Measurements from ENCODE around the gene IRAK3.
"Not testable (repeated sequence)": the region's sequence is repeated elsewhere in the genome, so short reads cannot be mapped to it uniquely, and the experiment has no call there.

Gene IRAK3

DNA sequence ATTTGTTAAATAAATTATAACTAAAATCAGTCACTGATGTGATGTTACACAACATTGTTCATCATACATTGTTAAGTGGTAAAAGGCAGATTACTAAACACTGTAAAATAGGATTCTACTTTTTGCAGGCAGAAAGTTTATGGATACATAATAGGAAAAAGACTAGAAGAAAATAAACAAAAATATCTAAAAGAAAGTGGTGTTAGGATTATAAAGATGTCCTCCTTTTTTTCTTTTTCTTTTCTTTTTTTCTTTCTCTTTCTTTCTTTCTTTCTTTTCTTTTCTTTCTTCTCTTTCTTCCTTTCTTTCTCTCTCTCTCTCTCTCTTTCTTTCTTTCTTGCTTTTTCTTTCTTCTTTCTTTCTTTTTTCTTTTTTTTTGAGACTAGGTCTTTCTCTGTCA, 73.7 kb downstream of the IRAK3 start:
- DNase-seq (ENCODE audit: low read depth) = no peak

DNA sequence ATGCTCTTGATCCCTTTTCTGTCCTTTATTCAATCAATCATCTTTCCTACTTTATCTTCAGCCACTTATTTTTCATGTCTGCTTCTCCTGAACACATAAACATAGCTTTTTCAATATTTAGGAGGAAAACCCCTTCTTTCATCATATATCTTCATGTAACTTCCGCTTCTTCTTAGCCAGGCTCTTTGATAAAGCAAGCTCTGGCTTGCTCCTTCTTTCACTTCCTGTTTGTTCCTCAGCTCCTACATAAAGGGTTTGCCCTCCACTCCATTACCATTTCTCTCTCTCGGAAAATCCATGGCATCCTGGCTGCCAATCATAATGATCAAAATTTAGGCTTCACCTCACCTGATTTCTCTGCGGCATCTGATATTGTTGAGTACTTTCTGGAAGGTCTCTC, 79.5 kb downstream of the IRAK3 start:
- DNase-seq (ENCODE audit: low read depth) = no peak

DNA sequence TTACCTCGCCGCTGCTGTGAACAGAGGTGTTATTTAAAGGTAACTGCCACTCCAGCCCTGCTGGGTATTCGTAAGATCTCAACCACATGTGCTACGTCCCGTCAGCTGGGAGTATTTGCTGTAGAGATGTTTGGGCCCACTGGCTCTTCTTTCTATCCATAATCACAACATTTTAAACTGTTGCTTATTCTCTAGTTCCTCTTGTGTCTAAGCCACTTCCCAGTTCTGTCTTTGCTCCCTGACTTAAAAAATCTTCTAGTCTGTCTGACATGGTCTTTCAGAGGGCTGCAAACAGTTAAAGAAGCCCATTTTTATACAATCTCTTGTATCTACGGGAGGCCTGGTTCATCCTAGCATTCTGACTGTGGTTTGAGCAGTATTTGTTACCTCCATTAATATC, 80.1 kb downstream of the IRAK3 start:
- no peak for DNase-seq (ENCODE audit: low read depth)

DNA sequence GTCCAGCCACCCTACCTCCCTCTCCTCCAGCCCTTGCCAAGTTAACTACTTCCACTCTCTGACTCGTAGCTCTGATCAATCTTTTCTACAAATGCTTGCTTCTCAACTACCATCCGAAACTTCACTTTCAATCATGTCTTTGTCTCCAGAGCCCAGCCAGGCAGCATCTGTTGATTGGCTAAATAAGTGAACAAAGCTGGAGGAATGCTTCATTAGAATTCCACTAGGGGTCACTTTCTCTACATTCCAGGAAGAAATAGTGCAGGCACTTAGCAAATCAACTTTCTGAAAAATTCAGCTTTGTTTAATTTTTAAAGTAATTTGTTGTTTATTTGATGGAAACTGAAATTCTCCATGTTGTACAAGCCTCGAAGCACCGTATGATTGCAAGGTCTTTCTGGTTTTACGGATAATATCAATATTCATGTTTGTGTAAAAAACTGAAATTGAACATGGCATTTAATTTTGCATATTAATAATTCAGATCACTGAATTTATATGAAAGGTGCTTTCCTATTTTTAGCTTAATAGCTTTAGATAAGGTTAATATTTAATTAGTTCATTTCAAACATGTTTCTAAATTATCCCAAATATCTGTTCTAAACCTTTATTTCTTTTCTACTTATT, 80.9 kb downstream of the IRAK3 start:
- no peak for DNase-seq (ENCODE audit: low read depth)

DNA sequence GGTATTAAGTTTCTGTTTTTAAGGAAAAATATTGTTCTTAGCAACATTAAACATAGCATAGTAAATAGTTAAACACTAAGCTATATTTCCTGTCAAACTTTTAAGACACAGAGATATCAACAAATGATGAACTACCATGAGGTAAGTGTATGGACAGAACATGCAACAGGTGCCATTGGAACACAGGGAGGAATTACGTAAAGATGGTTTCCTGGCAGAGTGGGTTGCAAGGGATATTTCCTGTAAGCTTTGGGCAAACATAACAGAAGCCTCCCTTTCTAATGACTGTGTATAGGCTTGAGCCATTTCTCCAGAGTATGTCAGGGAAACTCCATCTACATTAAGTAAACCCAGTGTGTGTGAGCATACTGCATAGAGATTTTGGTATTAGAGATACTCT, 81.6 kb downstream of the IRAK3 start:
- no peak for DNase-seq (ENCODE audit: low read depth)

DNA sequence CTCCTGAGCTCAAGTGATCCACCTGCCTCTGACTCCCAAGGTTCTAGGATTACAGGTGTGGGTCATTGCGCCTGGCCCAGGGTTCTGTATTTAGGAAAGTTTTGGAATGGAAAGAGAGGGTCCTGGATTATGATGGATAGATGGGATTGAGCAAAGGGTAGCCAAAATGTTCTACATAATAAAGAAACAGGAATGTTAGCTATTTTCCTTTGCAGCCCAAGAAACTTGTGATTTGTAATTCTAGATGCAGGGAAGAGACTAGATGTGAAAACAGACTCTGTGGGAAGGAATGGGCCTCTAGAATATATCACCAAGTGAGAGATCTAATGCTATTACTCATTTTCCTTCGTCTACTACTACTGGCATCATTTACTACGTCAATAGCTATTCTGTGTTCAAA, 83.6 kb downstream of the IRAK3 start:
- DNase-seq (ENCODE audit: low read depth) = no peak

DNA sequence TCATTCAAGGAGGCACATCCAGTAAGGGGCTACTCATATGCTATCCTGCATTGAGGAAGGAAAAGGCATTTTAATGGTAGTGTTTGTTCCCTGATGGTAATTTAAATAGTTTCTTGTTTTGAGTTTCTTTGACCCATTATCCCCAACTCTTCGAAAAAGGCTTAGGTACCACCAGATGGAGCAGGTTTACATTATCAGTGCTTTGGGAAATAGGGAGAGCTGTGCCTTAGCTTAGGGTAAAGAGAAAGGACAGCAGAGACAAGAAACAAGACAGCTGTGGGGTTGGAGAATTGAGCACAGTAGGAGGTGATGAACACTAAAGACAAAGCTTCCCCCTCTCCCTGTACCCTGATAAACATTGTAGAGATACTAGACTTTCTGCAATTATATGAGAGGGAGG, 84.1 kb downstream of the IRAK3 start:
- DNase-seq (ENCODE audit: low read depth) = no peak

DNA sequence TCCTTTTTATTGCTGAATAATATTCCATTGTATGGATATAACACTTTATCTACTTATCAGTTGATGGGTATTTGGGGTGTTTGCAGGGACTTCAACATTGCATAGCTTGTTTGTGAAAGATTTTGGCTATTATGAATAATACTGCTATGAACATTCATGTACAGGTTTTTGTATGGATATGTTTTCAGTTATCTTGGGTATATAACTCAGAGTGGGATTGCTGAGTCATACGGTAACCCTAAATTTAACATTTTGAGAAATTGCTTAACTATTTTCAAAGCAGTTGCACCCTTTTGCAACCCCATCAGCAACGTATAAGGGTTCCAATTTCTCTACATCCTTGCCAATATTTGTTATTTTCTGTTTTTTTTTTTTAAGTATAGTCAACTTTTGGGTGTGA, 86.0 kb downstream of the IRAK3 start:
- DNase-seq (ENCODE audit: low read depth) = no peak

DNA sequence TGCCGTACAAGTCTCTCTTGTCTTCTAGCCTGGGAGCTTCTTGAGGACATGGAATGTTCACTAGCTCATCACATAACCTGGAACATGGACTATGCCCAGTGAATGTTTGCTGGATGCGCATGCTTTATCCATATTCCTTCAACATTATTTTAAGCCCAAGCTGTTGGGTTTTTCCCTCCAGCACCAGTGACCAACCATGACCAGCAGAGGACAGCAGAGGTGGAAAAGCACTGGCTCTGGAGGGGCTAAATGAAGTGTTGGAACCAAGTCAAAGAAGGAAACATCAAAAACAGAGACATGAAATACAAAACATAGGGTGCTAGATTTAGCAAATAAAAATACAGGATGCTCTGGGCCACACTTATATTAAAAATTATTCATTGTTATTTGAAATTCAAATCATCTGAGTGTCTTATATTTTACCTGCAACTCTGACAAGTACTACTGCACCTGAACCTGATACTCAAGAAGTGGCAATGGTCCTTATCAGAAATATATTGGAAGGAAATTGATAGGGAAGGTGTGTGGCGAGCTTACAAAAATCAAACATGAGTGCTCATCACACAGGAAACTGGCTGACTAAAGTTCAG, 90.2 kb downstream of the IRAK3 start:
- no peak for DNase-seq (ENCODE audit: low read depth)

DNA sequence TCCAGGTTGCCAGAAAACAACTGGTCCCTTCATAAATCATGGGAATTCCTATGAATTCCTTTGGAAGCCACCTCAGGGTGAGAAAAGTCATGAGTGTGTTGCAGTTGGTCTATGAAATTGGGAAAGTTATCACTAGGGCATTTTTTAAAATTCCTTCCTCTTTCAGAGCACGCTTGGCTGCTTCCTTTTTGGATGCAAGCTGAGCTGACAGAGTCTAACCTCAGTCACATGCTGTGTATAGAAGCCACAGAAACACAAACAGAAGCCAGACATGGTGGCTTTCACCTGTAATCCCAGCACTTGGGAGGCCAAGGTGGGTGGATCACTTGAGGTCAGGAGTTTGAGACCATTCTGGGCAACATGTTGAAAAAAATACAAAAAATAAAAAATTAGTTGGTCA, 91.5 kb downstream of the IRAK3 start:
- no peak for DNase-seq (ENCODE audit: low read depth)

DNA sequence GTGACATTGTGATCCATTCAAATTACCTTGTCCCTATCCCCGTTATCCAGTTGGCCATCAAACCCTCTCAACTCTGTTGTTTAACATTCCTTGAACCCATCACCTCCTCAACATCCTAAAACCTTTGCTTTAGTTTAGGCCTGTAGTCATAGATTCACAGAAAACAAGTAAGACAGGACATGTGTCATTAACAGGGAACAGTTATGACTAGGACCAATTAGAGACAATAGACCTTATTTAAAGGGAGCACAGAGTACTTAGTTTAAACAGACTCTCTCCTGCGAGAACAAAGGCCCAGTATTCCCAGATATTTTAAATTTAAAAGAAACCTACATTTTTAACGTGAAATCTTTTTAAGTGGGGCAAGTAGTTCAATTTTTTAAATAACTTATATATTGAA, 93.2 kb downstream of the IRAK3 start:
- no peak for DNase-seq (ENCODE audit: low read depth)

DNA sequence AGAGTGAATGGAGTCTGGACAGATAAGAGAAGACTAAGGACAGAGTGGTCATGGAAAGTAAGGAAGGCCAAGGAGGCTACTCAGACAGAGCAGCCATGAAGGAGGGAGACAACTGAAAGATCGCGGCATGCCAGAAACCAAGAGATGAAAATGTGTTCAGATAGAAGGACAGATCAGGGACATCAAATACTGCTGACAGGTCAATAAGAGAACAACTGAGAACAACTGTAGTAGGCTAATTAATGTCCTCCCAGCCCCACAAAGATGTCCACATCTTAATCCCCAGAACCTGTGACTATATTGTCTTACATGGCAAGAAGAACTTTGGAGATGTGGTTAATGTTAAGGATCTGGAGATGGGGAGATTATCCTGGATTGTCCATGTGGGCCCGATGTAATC, 98.3 kb downstream of the IRAK3 start:
- no peak for DNase-seq (ENCODE audit: low read depth)

DNA sequence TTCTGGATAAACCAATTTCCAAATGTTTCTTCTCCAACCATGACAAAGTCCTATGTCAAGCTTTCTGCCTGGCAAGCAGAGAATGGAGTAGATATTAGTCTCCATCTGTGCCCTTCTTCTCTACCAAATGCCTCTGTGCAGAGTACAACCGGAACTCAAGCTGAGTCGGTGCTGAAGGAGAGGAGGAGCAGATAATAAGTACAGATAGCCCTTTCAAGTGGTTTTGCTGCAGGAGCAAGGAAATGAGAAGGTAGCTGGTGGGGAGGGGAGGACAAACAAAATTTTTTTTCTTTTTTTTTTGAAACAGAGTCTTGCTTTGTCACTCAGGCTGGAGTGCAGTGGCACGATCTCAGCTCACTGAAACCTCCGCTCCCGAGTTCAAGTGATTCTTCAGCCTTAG, 99.1 kb downstream of the IRAK3 start:
- no peak for DNase-seq (ENCODE audit: low read depth)

DNA sequence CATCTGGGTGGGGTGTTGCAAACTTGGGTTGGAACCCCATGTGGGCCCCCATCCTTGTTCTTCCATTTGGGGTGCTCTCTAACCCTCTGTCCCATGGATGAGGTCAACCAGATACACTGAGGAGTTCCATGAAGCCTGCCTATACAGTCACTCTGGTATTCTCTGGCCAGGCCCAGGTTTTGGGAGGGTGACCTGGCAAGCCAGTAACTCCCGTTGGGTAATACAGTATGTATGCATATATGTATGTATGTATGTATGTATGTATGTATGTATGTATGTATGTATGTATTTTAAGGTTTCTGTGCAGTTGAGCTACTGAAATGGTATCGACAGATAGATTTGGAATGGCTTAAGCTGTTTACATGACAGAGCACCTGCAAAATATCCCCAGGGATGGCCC, 100.5 kb downstream of the IRAK3 start:
- DNase-seq (ENCODE audit: low read depth) = no peak

DNA sequence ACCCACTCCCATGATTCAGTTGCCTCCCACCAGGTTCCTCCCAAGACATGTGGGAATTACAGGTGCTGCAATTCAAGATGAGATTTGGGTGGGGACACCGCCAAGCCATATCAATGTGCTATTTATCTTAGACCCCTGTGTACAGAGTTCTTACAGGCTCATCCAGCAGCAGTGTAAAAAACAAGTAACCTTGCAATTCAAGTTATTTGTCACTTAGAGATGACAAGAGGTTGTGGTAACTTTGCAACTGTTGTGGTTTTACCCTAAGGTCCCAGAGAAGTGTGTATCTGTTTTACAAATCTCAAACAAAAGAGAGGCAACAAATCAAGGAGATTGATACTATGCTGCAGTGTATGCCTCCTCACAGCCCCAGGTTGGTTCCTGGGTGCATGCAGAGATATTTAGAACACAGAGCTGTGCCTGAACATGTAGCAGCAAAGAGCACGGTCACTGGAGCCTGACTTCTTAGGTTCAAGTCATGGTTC, 101.7 kb downstream of the IRAK3 start:
- no peak for DNase-seq (ENCODE audit: low read depth)

DNA sequence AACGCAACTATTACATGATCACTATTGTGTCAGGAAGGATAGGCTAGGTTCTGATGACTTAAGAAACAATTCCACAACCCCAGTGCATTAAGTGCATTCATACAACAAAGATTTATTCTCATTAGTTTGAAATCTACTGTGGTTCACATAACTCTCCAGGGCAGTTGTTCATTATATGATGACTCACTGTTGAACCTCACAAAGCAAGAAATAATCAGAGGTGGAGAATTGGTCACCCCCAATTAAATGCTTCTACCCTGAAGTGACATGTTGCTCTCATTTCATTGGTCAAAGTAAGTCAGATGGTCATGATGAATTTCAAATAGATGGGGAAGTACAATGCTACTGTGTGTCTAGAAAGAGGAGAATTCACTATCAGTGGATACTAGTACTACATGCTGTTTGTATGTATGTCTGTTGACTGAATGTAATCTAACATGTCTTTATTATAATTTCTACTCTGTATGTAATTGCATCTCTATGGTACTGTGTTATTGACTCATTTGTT, 107.2 kb downstream of the IRAK3 start:
- DNase-seq (ENCODE audit: low read depth) = no peak

DNA sequence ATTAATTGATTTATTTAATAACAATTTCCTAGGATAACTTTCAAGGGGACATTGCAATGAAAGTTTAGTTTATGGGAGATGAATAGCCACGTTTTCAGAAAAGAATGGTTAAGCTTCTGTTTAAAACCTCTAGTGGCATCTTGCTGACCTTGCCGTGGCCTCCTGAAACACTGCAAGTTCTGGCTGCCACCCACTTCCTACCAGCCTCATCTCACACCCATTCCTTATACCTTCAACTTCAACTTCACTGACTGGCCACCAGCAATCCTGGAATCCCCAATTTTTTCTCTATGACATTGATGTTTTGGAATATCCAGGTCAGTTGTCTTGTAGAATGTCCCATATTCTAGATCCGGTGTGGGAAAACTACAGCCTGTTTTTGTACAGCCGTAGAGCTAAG, 108.1 kb downstream of the IRAK3 start:
- DNase-seq (ENCODE audit: low read depth) = no peak

DNA sequence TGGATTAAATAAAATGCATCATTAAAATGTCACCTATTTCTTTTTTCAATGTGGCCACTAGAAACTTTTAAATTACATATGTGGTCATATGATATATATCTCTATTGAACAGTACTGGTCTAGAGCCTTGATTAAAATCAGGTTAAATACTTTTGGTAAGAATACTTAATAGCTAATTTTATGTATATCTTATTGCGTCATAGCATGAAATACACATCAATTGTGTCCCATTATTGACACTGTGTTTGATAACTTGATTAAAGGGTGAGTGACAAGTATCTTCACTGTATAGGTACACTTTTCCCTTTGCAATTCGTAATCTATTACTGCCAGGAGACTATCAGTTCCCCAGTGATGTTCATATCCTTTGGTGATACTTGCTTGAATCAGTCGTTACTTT, 108.9 kb downstream of the IRAK3 start:
- no peak for DNase-seq (ENCODE audit: low read depth)

DNA sequence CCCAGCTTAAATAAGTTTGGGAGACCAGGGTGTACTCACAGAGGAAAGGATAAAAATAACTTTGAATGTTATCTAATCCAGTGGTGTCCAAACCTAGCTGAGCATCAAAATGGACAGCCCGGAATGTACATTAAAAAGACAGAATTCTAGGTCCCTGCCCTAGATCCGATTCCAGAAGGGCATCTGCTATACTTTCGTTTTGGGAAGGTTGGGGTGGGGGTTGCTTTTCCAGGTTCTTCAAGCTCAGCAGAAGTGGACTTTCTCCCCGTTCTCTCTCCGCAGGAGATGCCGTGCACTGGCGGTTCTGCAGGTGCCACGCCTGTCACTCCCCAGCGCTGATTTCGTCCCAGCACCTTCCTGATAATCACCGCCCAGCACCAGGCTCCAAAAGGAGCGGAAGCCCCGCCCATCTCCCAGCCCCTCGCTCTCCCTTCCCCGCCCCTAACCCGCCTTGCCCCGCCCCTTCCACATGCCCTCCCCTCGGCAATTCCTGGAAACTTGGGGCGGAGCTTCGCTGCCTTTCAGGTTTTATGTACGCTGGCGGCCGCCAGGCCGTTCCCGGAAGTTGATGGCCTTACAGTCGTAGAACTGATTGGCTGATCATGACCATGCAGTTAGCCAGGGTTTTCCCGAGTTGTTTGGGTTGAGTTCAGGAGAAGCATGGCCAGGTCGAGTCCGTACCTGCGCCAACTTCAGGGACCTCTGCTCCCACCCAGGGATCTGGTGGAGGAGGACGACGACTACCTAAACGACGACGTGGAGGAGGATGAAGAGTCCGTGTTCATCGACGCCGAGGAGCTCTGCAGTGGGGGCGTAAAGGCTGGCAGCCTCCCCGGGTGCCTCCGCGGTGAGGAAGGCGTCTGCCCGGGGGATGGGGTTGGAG, 113.2 kb downstream of the IRAK3 start, which contains the start of gene HELB:
Gene HELB (plus strand): TSS at position 550 of the 883 bp plus-strand sequence. CDS start 111 bp downstream, at position 661.
- DNase-seq (ENCODE audit: low read depth) = peak; percentile 80

DNA sequence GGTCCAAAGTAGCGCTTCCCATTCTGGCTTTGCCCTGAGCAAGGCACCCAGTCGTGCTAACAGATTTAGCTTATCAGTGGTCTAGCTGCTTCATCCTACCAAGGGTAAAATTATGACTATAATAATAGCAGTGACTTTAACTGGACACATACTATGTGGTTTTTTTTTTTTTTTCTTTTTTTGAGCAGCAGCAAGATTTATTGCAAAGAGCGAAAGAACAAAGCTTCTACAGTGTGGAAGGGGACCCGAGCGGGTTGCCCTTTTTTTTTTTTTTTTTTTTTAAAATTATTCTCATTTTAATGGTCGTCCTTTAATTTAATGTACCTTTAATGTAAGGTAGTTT, 113.8 kb downstream of the IRAK3 start:
- DNase-seq (ENCODE audit: low read depth) = no peak

DNA sequence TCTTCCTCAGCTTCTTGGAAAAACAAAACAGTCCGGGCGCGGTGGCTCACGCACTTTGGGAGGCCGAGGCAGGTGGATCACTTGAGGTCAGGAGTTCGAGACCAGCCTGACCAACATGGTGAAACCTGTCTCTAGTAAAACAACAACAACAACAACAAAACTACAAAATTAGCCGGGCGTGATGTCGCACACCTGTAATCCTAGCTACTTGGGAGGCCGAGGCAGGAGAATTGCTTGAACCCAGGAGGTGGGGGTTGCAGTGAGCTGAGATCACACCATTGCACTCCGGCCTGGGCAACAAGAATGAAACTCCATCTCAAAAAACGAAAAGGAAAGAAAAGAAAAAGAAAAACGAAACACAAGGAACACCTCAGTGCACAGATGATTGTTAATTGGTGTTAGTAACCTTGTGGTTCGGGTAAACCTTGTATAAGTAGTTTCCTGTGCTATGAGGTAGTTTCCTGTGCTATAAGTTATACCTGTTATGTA, 114.3 kb downstream of the IRAK3 start:
- DNase-seq (ENCODE audit: low read depth) = not testable (repeated sequence)

All from CMK (cell line).